Measurements from ENCODE around the gene MYO1E.

Gene MYO1E

DNA sequence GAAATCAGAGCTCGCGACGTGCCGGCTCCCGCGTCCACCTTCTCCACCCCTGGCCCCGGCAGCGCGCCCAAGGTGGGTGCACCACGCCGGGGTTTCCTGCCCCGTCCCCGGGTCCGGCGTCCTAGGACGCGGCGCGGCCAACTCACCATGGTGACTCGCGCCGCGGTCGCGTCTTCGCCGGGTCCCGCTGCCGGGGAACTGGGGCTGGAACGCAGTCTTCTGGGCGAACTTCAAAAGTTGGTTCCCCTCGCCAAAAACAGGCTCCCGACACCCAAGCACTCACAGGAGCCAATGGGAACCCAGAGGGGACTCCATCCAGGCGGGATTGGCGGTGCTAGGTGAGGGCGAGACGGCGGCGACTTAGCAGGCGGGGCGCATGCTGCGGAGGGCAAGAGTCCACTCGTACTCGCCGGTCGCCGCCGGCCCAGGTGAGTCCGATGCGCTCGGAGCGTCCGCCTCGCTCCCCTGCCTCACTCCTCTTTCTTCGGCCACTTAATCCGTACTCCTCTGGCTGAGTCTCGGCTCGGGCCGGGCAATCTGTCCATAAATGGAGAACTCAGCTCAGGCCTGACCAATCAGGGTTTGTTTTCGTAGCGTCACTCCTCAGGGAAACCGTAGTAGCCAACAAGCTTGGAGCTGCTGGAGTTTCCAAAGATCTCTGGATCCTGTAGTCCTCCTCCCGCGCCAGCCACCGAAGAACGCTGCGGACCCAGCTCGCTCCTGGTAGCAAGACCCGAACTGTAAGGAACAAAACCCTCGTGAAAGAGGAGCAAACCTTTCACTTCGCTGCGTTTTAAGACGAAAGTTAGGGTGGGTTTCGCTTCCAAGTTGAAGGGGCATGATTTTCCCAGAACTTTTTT is at the start of gene MYO1E:
TSS of gene MYO1E (minus strand) at position 520 of the 860 bp plus-strand sequence. CDS start at position 149, 371 bp downstream.
- H3K4me3 ChIP-seq (ENCODE audit: low read depth in 1 of 2, low read length in 2 of 2) = peak within 1 kb of the TSS; percentile 86 to 87
- H3K9ac ChIP-seq (ENCODE audit: low read depth in 1 of 2, low read length in 2 of 2) = peak within 1 kb of the TSS; percentile 80 to 92
- peaks cover 5 to 16% of the 10 kb centered on the region in 2 donors for H3K4me1 ChIP-seq (ENCODE audit: control insufficient read depth in 1 of 2, insufficient read depth in 2 of 2, low read length in 2 of 2)
- no peaks in the 10 kb centered on the region for H3K9me3 ChIP-seq (ENCODE audit: control insufficient read depth in 1 of 2, low read length in 2 of 2)
- H3K27ac ChIP-seq (ENCODE audit: low read depth, low read length) = peak within 1 kb of the TSS; percentile 97
- no peaks in the 10 kb centered on the region for H3K27me3 ChIP-seq (ENCODE audit: control insufficient read depth in 1 of 2, insufficient read depth in 2 of 2, low read length in 2 of 2)
- H3K36me3 ChIP-seq (ENCODE audit: control insufficient read depth in 1 of 2, insufficient read depth in 2 of 2, low read length in 2 of 2) = no peaks in the 10 kb centered on the region

DNA sequence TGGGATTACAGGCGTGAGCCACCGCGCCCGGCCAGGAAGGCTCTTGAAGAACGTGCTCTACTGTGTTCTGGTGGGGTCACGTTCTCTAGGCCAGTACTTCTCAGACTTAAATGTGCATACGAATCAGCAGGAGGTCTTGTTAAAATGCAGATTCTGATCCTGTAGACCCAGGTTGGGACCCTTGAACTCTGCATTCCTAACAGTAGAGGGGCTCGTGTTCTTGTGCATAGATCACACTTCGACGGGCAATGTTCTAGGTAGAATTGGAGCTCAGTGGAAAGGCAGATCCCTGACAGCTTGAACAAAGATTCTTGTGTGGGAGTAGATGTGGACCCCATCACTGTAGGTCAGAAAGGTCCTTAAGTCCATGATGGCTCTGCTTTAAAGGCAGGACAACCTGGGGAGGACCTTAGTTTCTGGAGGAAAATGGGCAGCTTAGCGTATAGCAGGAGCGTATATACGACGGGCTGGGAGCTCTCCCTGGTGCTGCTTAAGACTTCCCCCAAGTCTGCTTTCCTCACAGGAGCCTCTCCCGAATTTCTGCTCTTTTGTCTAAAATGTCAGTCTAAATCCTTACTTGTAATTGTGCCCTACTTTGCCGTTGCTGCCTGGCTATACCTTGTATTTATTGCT is 48.4 kb upstream of the MYO1E start:
- Histone ChIP-seq H3K36me3 (ENCODE audit: control insufficient read depth in 1 of 2, insufficient read depth in 2 of 2, low read length in 2 of 2) (no peaks in the 10 kb centered on the region), H3K27me3 (ENCODE audit: control insufficient read depth in 1 of 2, insufficient read depth in 2 of 2, low read length in 2 of 2) (peaks cover 0 to 9% of the 10 kb centered on the region in 2 donors), H3K4me1 (ENCODE audit: control insufficient read depth in 1 of 2, insufficient read depth in 2 of 2, low read length in 2 of 2) (no peaks in the 10 kb centered on the region), H3K4me3 (ENCODE audit: low read depth in 1 of 2, low read length in 2 of 2) (no peak overlapping the region), H3K27ac (ENCODE audit: low read depth, low read length) (no peak overlapping the region), H3K9me3 (ENCODE audit: control insufficient read depth in 1 of 2, low read length in 2 of 2) (no peaks in the 10 kb centered on the region), H3K9ac (ENCODE audit: low read depth in 1 of 2, low read length in 2 of 2) (no peak overlapping the region)

DNA sequence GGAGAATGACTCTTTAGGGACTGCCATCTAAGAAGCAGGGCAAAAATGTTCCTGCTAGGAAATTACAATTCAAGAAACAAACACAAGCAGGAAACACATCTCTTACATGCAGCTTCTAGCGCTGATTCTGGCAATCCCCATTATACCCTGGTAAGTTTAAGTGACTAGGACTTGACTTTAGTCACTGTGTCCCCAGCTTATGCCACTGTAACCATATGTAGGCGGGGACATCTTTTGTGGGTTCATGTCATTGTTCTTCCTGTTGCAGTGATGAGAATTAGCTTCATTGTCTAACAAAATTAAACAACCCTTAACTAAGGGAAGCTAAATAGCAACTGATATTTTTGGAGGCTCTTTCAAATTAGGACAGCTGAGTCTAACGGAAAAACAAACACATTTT is 47.4 kb upstream of the MYO1E start:
- Histone ChIP-seq H3K9ac (ENCODE audit: low read depth in 1 of 2, low read length in 2 of 2) (no peak overlapping the region), H3K9me3 (ENCODE audit: control insufficient read depth in 1 of 2, low read length in 2 of 2) (no peaks in the 10 kb centered on the region), H3K4me3 (ENCODE audit: low read depth in 1 of 2, low read length in 2 of 2) (no peak overlapping the region), H3K27me3 (ENCODE audit: control insufficient read depth in 1 of 2, insufficient read depth in 2 of 2, low read length in 2 of 2) (peaks cover 0 to 9% of the 10 kb centered on the region in 2 donors), H3K4me1 (ENCODE audit: control insufficient read depth in 1 of 2, insufficient read depth in 2 of 2, low read length in 2 of 2) (no peaks in the 10 kb centered on the region), H3K36me3 (ENCODE audit: control insufficient read depth in 1 of 2, insufficient read depth in 2 of 2, low read length in 2 of 2) (no peaks in the 10 kb centered on the region), H3K27ac (ENCODE audit: low read depth, low read length) (no peak overlapping the region)

GRCh38 chr15:59419170-59419569 is 46.5 kb upstream of the MYO1E start:
- Histone ChIP-seq H3K36me3 (ENCODE audit: control insufficient read depth in 1 of 2, insufficient read depth in 2 of 2, low read length in 2 of 2) (no peaks in the 10 kb centered on the region), H3K4me3 (ENCODE audit: low read depth in 1 of 2, low read length in 2 of 2) (no peak overlapping the region), H3K9ac (ENCODE audit: low read depth in 1 of 2, low read length in 2 of 2) (no peak overlapping the region), H3K4me1 (ENCODE audit: control insufficient read depth in 1 of 2, insufficient read depth in 2 of 2, low read length in 2 of 2) (no peaks in the 10 kb centered on the region), H3K27me3 (ENCODE audit: control insufficient read depth in 1 of 2, insufficient read depth in 2 of 2, low read length in 2 of 2) (peaks cover 0 to 5% of the 10 kb centered on the region in 2 donors), H3K9me3 (ENCODE audit: control insufficient read depth in 1 of 2, low read length in 2 of 2) (no peaks in the 10 kb centered on the region), H3K27ac (ENCODE audit: low read depth, low read length) (no peak overlapping the region)

DNA sequence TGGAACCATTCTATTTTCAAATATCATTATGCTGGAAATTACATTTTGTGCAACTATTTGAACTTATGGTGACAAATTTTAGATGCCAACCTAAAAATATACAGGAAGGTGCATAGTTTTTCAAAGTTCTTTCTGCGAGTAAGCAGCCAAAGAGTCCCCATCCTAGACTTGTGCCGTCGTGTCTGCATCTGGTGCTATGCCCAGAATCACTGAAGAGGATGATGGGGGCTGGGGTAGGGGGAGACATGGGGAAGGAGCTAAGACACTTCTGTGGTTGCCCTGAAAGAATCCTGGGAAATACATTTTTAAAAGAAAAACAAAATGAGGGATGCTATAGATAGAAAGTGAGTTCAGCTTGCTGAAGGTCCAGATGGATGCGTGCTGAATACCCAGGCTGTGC is 44.1 kb upstream of the MYO1E start:
- no peak overlapping the region for H3K9ac ChIP-seq (ENCODE audit: low read depth in 1 of 2, low read length in 2 of 2)

GRCh38 chr15:59413577-59413976 is 40.9 kb upstream of the MYO1E start:
- H3K9me3 ChIP-seq (ENCODE audit: control insufficient read depth in 1 of 2, low read length in 2 of 2) = no peaks in the 10 kb centered on the region
- H3K4me3 ChIP-seq (ENCODE audit: low read depth in 1 of 2, low read length in 2 of 2) = no peak overlapping the region
- no peaks in the 10 kb centered on the region for H3K27me3 ChIP-seq (ENCODE audit: control insufficient read depth in 1 of 2, insufficient read depth in 2 of 2, low read length in 2 of 2)
- no peaks in the 10 kb centered on the region for H3K36me3 ChIP-seq (ENCODE audit: control insufficient read depth in 1 of 2, insufficient read depth in 2 of 2, low read length in 2 of 2)
- peaks cover 10 to 12% of the 10 kb centered on the region in 2 donors for H3K4me1 ChIP-seq (ENCODE audit: control insufficient read depth in 1 of 2, insufficient read depth in 2 of 2, low read length in 2 of 2)
- no peak overlapping the region for H3K9ac ChIP-seq (ENCODE audit: low read depth in 1 of 2, low read length in 2 of 2)
- no peak overlapping the region for H3K27ac ChIP-seq (ENCODE audit: low read depth, low read length)

More for the DNA sequence above, 44.1 kb upstream of the MYO1E start:
- Histone ChIP-seq H3K27ac (ENCODE audit: low read depth, low read length) (no peak overlapping the region), H3K4me3 (ENCODE audit: low read depth in 1 of 2, low read length in 2 of 2) (no peak overlapping the region), H3K36me3 (ENCODE audit: control insufficient read depth in 1 of 2, insufficient read depth in 2 of 2, low read length in 2 of 2) (no peaks in the 10 kb centered on the region), H3K27me3 (ENCODE audit: control insufficient read depth in 1 of 2, insufficient read depth in 2 of 2, low read length in 2 of 2) (no peaks in the 10 kb centered on the region), H3K9me3 (ENCODE audit: control insufficient read depth in 1 of 2, low read length in 2 of 2) (no peaks in the 10 kb centered on the region), H3K4me1 (ENCODE audit: control insufficient read depth in 1 of 2, insufficient read depth in 2 of 2, low read length in 2 of 2) (peaks cover 6 to 12% of the 10 kb centered on the region in 2 donors)

GRCh38 chr15:59410391-59410896 is 37.8 kb upstream of the MYO1E start:
- Histone ChIP-seq H3K4me1 (ENCODE audit: control insufficient read depth in 1 of 2, insufficient read depth in 2 of 2, low read length in 2 of 2) (peaks cover 10 to 12% of the 10 kb centered on the region in 2 donors), H3K27ac (ENCODE audit: low read depth, low read length) (no peak overlapping the region), H3K9ac (ENCODE audit: low read depth in 1 of 2, low read length in 2 of 2) (no peak overlapping the region), H3K36me3 (ENCODE audit: control insufficient read depth in 1 of 2, insufficient read depth in 2 of 2, low read length in 2 of 2) (no peaks in the 10 kb centered on the region), H3K27me3 (ENCODE audit: control insufficient read depth in 1 of 2, insufficient read depth in 2 of 2, low read length in 2 of 2) (no peaks in the 10 kb centered on the region), H3K4me3 (ENCODE audit: low read depth in 1 of 2, low read length in 2 of 2) (peak overlapping the region in 1 of 2 donors; percentile 8), H3K9me3 (ENCODE audit: control insufficient read depth in 1 of 2, low read length in 2 of 2) (no peaks in the 10 kb centered on the region)

DNA sequence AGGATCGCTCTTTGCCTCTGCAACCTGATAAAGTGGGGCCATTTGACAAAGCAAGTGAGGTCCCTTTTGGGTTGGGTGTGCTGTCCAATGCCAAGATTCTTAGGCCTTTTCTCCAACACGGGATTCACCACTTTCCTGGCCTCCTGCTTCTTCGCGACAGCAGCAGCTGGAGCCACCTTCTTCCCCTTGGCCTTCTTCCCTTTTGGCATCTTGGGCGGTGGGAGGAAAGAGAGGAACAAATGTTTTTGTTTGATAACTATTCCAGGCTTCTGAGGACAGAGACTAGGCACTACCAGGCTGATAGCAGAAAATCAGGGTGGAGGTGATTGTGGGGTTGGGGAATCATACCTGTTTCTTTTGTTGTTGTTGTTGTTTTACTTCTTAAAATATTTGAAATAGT is 35.3 kb upstream of the MYO1E start:
- Histone ChIP-seq H3K4me3 (ENCODE audit: low read depth in 1 of 2, low read length in 2 of 2) (no peak overlapping the region), H3K9ac (ENCODE audit: low read depth in 1 of 2, low read length in 2 of 2) (no peak overlapping the region), H3K27ac (ENCODE audit: low read depth, low read length) (no peak overlapping the region)

GRCh38 chr15:59406446-59406845 is 33.8 kb upstream of the MYO1E start:
- no peak overlapping the region for H3K27ac ChIP-seq (ENCODE audit: low read depth, low read length)
- H3K9ac ChIP-seq (ENCODE audit: low read depth in 1 of 2, low read length in 2 of 2) = no peak overlapping the region
- no peaks in the 10 kb centered on the region for H3K27me3 ChIP-seq (ENCODE audit: control insufficient read depth in 1 of 2, insufficient read depth in 2 of 2, low read length in 2 of 2)
- H3K4me3 ChIP-seq (ENCODE audit: low read depth in 1 of 2, low read length in 2 of 2) = no peak overlapping the region
- H3K36me3 ChIP-seq (ENCODE audit: control insufficient read depth in 1 of 2, insufficient read depth in 2 of 2, low read length in 2 of 2) = no peaks in the 10 kb centered on the region
- H3K4me1 ChIP-seq (ENCODE audit: control insufficient read depth in 1 of 2, insufficient read depth in 2 of 2, low read length in 2 of 2) = peaks cover 4 to 6% of the 10 kb centered on the region in 2 donors
- H3K9me3 ChIP-seq (ENCODE audit: control insufficient read depth in 1 of 2, low read length in 2 of 2) = no peaks in the 10 kb centered on the region

More for the DNA sequence above, 35.3 kb upstream of the MYO1E start:
- H3K36me3 ChIP-seq (ENCODE audit: control insufficient read depth in 1 of 2, insufficient read depth in 2 of 2, low read length in 2 of 2) = no peaks in the 10 kb centered on the region
- peaks cover 4 to 6% of the 10 kb centered on the region in 2 donors for H3K4me1 ChIP-seq (ENCODE audit: control insufficient read depth in 1 of 2, insufficient read depth in 2 of 2, low read length in 2 of 2)
- no peaks in the 10 kb centered on the region for H3K27me3 ChIP-seq (ENCODE audit: control insufficient read depth in 1 of 2, insufficient read depth in 2 of 2, low read length in 2 of 2)
- H3K9me3 ChIP-seq (ENCODE audit: control insufficient read depth in 1 of 2, low read length in 2 of 2) = no peaks in the 10 kb centered on the region

GRCh38 chr15:59405079-59405478 is 32.4 kb upstream of the MYO1E start:
- H3K9me3 ChIP-seq (ENCODE audit: control insufficient read depth in 1 of 2, low read length in 2 of 2) = no peaks in the 10 kb centered on the region
- H3K27ac ChIP-seq (ENCODE audit: low read depth, low read length) = no peak overlapping the region
- H3K9ac ChIP-seq (ENCODE audit: low read depth in 1 of 2, low read length in 2 of 2) = no peak overlapping the region
- H3K4me3 ChIP-seq (ENCODE audit: low read depth in 1 of 2, low read length in 2 of 2) = no peak overlapping the region
- no peaks in the 10 kb centered on the region for H3K36me3 ChIP-seq (ENCODE audit: control insufficient read depth in 1 of 2, insufficient read depth in 2 of 2, low read length in 2 of 2)
- H3K27me3 ChIP-seq (ENCODE audit: control insufficient read depth in 1 of 2, insufficient read depth in 2 of 2, low read length in 2 of 2) = no peaks in the 10 kb centered on the region
- peaks cover 3 to 10% of the 10 kb centered on the region in 2 donors for H3K4me1 ChIP-seq (ENCODE audit: control insufficient read depth in 1 of 2, insufficient read depth in 2 of 2, low read length in 2 of 2)

Measured in duodenal mucosa (tissue), 2 donors.